GM21447 (cell line): ENCODE measurements around the gene ATP2C2.
"Not testable (repeated sequence)": the region's sequence is repeated elsewhere in the genome, so short reads cannot be mapped to it uniquely, and the experiment has no call there.

ENCODE experiments used
- ATAC-seq: cut with Tn5 transposase; IDR thresholded peaks from one replicate; pipeline ENCODE4 v1.9.1; 2021; ENCODE audit not compliant: unreplicated experiment

ATP2C2 gene

GRCh38 chr16:84416407-84417321 is 48.3 kb downstream of the ATP2C2 start:
- ATAC-seq: no peak

- no peak for ATAC-seq
Measured at GRCh38 chr16:84418056-84418849, 49.9 kb downstream of the ATP2C2 start.

GRCh38 chr16:84419730-84420129 is 51.4 kb downstream of the ATP2C2 start:
- ATAC-seq: no peak

GRCh38 chr16:84420556-84420955 is 52.2 kb downstream of the ATP2C2 start:
- ATAC-seq: not testable (repeated sequence)

GRCh38 chr16:84421081-84421937 is 53.0 kb downstream of the ATP2C2 start:
- ATAC-seq: no peak

- no peak for ATAC-seq
Measured at GRCh38 chr16:84421938-84422220, 53.5 kb downstream of the ATP2C2 start.

GRCh38 chr16:84423416-84423837 is 55.1 kb downstream of the ATP2C2 start:
- no peak for ATAC-seq

- no peak for ATAC-seq
Measured at GRCh38 chr16:84425696-84426095, 57.4 kb downstream of the ATP2C2 start.

GRCh38 chr16:84426804-84427203 is 58.5 kb downstream of the ATP2C2 start:
- no peak for ATAC-seq

GRCh38 chr16:84427553-84427952 is 59.2 kb downstream of the ATP2C2 start:
- no peak for ATAC-seq

GRCh38 chr16:84430860-84431259 is 62.5 kb downstream of the ATP2C2 start:
- no peak for ATAC-seq

GRCh38 chr16:84434800-84435199 is 66.5 kb downstream of the ATP2C2 start:
- no peak for ATAC-seq

GRCh38 chr16:84436196-84436595 is 67.9 kb downstream of the ATP2C2 start:
- no peak for ATAC-seq

GRCh38 chr16:84438971-84439696 is 70.8 kb downstream of the ATP2C2 start:
- no peak for ATAC-seq

GRCh38 chr16:84442416-84443145 is 74.2 kb downstream of the ATP2C2 start:
- no peak for ATAC-seq

GRCh38 chr16:84443166-84443802 is 74.9 kb downstream of the ATP2C2 start:
- ATAC-seq: no peak

GRCh38 chr16:84444476-84444875 is 76.1 kb downstream of the ATP2C2 start:
- ATAC-seq: no peak

GRCh38 chr16:84446084-84446483 is 77.7 kb downstream of the ATP2C2 start:
- ATAC-seq: no peak

- no peak for ATAC-seq
Measured at GRCh38 chr16:84446596-84447392, 78.5 kb downstream of the ATP2C2 start.
